ENCODE measurements around the gene DDHD1. TPM values are rescaled to one million over a fixed set of nuclear protein-coding genes. Genes with fewer than 3 reads are reported as not detected.
A peak's percentile ranks its signal among the peaks of the same experiment; 100 is the strongest.

The DDHD1 gene
- total RNA-seq, 1 donor from 2014 or later: 6.5 TPM

DNA sequence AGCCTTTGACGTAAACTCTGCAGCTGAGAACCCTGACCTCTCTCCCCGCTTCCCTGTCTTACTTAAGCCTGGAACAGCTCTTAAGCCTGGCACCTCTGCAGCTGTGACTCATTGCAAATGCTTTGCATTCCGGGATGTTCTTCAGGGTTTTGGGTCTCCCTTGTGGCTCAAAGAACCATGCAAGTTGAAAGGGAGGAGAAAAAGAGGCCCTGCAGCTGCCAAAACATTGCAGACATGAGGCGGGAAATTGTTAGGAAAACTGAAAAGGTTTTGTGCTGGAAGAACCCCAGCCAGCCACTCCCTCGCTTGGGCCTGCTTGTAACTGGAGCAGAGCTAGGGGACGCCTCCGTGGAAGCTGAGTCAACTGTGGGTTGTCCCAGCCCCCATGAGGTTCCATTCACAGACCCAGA, 142.1 kb downstream of the DDHD1 start:
- peak; percentile 97 for ATAC-seq (ENCODE audit: poor library complexity)
- DNase-seq: peak; percentile 84
- intact Hi-C loops (cut with DNase I): no loop called here

DNA sequence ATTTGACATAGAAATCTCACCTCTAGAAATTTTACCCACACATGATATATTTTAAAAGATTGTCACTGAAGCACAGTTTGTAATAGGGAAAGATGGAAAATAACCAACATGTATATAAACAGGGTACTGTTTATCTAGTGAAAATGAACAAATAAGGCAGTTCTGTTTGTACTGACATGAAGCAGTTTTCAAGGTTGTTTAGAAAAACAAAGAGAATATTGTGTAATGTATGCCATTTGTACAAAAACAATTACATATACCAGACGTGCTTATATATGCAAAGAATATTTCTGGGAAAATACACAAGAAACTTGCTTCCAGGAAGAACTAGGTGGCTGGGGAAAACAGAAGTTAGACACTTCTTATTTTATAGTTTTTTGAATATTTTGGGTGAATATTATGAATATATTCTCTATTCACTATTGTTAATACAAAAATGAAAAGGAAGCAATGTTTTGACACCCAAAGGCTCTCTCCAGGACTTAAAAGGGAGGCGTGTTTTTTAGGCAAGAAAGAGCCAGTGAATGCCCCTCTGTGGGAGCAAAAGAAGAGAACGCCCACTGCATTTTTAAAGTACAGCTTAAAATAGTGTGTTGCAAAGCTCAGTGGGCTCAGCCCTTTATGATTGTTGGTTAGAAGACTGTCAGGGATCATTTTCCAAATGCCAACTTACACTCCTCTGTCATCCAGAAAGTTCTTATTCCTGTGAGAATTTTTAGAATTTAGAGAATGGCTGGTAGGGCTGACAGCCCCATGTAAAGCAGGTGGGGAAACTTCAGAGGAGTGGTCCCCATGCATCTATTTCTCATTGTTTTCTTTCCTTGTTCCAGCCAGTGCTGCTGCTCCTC, 142.7 kb downstream of the DDHD1 start:
- intact Hi-C loops (cut with DNase I): no loop called here
- ATAC-seq (ENCODE audit: poor library complexity) (peak; percentile 6), DNase-seq (no peak)

DNA sequence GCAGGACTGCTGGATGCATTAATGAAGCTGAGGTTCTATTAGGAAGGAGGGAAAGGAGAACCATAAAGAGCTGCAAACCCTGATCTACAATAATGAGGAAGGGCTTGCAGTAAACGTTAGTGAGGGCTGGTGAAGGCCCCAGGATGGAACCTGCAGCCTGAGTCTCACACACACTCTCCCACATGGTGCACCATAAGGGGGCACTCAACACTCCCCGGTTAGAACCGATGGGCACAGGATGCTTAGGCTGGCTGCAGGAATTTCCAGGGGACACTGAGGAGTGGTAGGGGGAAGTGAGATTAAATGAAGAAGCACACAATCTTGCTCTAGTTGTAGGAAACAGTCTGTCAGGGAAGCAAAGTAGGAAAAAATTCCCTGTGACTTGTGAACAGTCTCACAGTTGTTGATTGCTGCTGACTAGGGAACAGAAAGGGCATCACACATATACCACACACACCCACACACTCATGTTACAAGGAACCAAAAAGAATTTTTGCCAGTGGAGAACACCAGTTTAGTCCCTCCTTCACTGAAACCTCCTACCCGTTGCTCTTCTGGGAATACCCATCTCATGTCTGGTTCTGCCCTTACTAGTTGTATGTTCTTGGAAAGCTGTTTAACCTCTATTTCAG, 146.1 kb downstream of the DDHD1 start:
- intact Hi-C loops (cut with DNase I): no loop called here
- DNase-seq: no peak
- no peak for ATAC-seq (ENCODE audit: poor library complexity)

DNA sequence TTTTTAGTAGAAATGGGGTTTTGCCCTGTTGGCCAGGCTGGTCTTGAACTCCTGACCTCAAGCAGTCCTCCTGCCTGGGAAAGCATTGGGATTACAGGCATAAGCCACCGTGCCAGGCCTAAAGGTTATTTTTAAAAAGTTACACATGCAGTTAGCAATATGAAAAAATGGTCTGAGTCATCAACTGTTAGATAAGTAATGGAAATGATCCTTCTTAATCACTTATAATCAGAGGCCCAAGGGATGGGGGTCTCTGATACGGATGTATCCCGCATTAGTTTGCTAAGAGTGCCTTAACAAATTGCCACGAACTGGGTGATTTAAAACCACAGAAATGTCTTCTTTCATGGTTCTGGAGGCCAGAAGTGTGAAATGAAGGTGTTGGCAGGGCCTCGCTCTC, 148.1 kb downstream of the DDHD1 start:
- DNase-seq (no peak), ATAC-seq (ENCODE audit: poor library complexity) (no peak)
- intact Hi-C loops (cut with DNase I): no loop called here

DNA sequence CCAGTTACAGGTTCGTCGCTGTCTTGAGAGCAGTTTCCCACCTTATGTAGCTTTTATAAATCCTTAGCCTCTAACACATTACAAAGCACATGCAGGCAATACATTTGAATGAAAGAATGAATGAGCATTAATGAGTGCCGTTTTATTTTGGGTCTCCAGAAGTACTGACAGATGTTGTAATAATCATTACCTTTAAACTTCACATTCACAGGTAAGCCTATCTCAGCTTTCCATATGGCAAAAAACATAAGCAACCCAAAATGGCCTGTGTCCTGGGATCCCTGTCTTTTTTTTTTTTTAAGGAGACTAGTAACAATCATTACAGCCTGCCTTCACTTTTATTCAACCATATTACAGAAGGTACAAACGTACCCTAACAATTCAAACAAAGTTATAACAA, 149.3 kb downstream of the DDHD1 start:
- ATAC-seq (ENCODE audit: poor library complexity): no peak
- no peak for DNase-seq
- intact Hi-C loops (cut with DNase I): no loop called here

DNA sequence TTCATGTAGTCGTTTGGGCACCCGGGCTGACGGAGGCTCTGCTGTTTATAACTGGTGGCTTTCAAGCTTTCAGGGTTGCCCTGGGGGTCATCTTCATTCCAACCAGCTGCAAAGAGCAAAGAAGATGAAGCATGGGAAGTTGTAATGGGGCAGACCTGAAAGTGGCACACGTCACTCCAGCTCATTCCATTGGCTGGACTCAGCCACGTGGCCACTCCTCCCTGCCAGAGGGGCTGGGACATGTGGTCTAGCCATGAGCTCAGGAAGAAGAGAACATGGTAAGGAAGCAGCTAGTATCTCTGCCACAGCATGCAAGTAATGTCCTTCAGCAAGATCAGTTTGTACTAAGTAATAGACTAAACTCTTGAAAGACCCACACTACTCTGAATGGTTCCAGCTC, 150.5 kb downstream of the DDHD1 start:
- no peak for DNase-seq
- intact Hi-C loops (cut with DNase I): no loop called here
- ATAC-seq (ENCODE audit: poor library complexity): no peak

DNA sequence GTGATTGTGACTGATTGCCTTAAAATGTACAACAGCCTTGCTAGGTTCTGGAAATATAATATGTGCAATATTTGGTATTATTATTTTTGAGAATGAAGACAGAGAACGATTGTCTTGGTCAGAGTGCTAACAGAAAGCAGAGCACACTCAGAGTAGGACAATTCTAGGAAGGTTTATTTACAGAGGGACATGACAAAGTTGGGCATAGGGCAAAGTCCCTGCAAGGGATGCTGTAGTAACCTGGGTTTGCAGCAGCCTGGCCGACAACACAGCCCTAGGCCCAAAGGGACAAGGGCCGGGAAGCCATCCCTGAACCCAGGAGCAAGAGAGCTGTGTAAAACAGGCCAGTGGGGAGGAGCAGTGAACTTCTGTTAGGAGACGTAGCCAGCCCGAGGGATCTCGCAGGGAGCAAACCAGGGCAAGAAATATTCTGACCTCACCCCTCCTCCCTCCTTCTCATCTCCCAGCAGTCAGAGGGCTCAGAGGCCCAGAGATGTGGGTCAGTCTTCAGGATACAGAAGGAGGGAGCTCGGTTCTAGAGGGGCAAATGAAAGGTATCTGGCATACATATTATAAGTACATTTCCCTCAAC, 151.2 kb downstream of the DDHD1 start:
- peak; percentile 72 for ATAC-seq (ENCODE audit: poor library complexity)
- intact Hi-C loops (cut with DNase I): no loop called here
- no peak for DNase-seq

DNA sequence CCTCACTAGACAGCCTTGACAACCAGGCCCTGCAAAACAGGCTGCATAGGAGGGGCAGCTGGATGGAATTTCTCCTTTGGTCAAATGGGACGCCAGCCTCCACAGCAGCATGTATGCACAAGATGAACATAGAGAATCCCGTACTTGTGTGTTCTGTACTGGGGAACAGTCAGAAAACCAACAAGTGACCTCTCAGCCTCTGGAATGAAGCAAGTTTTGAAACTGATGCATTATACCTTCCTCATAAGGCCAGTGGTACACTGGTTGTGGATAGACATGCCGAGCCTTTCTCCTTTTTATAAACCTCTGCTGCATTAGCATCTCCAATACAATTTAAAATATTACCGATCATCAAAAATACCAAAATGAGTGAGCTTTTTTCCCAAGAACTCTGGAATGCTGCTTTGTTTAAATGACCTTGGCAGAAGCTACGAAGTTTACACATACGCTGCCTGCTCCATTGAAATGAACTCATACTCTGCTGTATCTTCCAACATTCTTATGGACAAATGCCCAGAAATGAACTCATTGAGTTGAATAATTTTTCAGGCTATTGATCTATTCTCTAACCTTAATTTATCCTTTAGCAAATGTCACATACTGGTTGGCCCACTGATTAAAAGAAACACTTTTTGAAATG, 154.6 kb downstream of the DDHD1 start:
- no peak for DNase-seq
- intact Hi-C loops (cut with DNase I): no loop called here
- peak; percentile 45 for ATAC-seq (ENCODE audit: poor library complexity)

DNA sequence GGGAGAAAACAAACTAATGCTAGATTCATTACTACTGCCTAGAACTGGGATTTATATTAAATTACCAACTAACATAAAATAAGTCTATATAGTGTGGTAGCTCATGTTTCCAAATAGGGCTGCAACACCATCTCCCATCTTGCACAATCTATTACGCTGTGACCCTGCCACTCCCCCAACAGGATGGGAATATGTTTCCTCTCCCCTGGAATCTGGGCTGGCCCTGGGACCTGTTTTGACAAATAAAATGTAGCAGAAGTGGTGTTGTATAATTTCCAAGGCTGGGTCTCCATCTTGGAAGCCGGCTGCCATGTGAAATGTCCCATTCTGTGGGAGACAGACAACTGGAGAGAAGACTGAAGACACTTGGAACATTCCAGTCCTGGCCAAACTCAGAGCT, 156.6 kb downstream of the DDHD1 start:
- no peak for DNase-seq
- intact Hi-C loops (cut with DNase I): no loop called here
- no peak for ATAC-seq (ENCODE audit: poor library complexity)

DNA sequence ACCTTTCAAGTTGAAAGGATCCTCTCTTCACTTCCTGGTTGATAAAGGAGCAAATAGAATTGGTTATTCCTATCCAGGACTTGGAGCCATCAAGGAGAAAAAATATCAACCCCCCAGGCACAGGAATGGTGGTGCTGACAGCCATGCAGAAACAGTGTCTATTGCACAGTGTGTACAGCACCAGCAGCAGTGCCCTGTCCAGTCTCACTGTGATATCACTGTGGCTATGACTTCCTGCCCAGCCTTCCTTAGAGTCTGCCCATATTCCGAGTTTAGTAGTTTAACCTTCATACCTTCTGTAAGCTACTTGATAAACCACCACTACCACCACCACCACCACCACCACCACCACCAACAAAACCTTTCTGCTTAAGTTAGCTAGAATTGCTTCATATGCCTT, 157.1 kb downstream of the DDHD1 start:
- DNase-seq (no peak), ATAC-seq (ENCODE audit: poor library complexity) (no peak)
- intact Hi-C loops (cut with DNase I): no loop called here

DNA sequence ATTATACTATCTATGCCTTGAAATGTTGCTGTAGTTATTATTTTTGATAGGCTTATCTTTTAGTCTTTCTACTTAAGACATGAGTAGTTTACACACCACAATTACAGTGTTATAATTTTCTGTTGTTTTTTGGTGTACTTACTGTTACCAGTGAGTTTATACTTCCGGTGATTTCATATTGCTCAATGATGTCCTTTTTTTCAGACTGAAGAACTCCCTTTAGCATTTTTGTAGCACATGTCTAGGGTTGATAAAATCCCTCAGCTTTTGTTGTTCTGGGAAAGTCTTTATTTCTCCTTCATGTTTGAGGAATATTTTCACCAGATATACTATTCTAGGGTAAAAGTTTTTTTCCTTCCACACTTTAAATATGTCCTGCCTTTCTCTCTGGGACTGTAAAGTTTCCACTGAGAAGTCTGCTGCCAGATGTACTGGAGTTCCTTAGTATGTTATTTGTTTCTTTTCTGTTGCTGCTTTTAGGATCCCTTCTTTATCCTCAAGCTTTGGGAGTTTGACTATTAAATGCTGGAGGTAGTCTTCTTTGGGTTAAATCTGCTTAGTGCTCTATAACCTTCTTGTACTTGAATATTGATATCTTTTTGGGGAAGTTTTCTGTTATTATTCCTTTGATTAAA, 160.8 kb downstream of the DDHD1 start:
- ATAC-seq (ENCODE audit: poor library complexity) (no peak), DNase-seq (no peak)
- intact Hi-C loops (cut with DNase I): no loop called here

DNA sequence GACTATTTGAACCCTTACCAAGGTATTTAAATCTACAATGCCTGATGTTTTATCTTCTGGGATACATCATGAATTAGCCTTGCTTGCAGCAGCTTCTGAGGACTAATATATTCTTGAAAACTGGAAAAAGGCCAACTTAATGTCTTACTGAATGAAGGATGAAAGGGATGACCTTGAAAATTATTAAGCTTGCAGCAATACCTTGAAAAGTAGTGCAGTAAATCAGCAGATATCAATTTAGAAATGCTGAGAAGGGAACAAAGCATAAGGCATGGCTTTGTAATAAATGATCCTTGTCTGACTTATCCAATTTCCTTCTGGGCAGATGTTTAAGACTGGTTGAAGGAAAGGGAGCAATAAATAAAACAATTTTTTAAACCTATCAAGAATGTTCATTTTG, 165.0 kb downstream of the DDHD1 start:
- intact Hi-C loops (cut with DNase I): no loop called here
- DNase-seq: no peak
- ATAC-seq (ENCODE audit: poor library complexity): no peak

DNA sequence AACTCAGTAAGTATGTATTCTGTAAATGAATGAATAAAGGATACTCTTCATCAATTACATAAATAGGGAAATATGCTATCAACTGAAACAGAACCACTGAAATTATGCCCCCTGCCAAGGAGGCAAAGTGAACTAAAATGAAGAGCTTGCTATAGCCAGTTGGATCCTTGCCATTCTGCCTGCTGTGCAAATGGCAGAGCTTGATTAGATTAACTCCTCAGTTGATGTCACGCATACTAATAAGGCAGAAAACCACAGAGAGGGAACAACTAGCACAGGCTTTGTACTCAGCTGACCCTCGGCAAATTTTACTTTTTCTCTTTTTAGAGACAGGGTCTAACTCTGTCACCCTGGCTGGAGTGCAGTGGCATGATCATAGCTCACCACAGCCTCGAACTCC, 165.6 kb downstream of the DDHD1 start:
- no peak for DNase-seq
- intact Hi-C loops (cut with DNase I): no loop called here
- no peak for ATAC-seq (ENCODE audit: poor library complexity)

DNA sequence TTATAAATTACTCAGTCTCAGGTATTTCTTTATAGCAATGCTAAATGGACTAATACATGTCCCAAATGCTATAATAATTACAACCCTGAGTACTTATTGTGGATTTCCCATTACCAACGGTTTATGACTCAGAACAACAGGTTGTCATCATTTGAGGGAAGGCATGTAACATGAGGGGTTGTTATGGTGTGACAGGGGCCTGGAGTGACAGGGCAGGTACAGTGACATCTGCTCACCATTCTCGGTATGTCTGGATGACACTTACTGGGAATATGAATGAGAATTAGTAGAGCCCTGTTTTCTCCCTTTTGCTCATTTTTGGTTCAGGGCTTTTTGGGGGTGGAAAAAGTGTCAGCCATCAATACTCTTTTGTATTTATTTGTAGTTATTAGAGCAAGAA, 166.1 kb downstream of the DDHD1 start:
- DNase-seq: no peak
- intact Hi-C loops (cut with DNase I): no loop called here
- no peak for ATAC-seq (ENCODE audit: poor library complexity)

Other genes with a start within 250 kb of the DDHD1 start
- 116 TPM for gene FERMT2, start 202.3 kb downstream of the DDHD1 start, total RNA-seq